Tibial nerve (tissue), 4 donors: Measurements from ENCODE around the gene PAPOLG. TPM values are rescaled to one million over a fixed set of nuclear protein-coding genes. Genes with fewer than 3 reads are reported as not detected.

Experiments
- DNase-seq, 2 donors: peaks; one replicate each; pipeline ENCODE4 v3.0.0-alpha.2; 2019; ENCODE audit warnings: low spot score in 2 of 2
- H3K27ac ChIP-seq, 4 donors: fragments of 200-600 bp; sonication (generic) in 3 of 4; one replicate each; pipeline ENCODE4 v1.5.1; 2017 to 2019; ENCODE audit warnings: mild to moderate bottlenecking in 1 of 4
- H3K27me3 ChIP-seq, 2 donors: fragments of 200-600 bp; sonication (generic) in 1 of 2; one replicate each; pipeline versions ENCODE4 v1.5.1 to v1.6.0; 2017 to 2019
- H3K36me3 ChIP-seq, 3 donors: fragments of 200-600 bp; sonication (generic); one replicate each; pipeline ENCODE4 v1.5.1; 2018 to 2019
- H3K4me1 ChIP-seq, 4 donors: fragments of 200-600 bp; sonication (generic) in 3 of 4; one replicate each; pipeline ENCODE4 v1.5.1; 2017 to 2019
- H3K4me3 ChIP-seq, 4 donors: fragments of 200-600 bp; sonication (generic) in 3 of 4; one replicate each; pipeline ENCODE4 v1.5.1; 2017 to 2019; ENCODE audit warnings: mild to moderate bottlenecking in 1 of 4, moderate library complexity in 1 of 4
- H3K9me3 ChIP-seq, 4 donors: fragments of 200-600 bp; sonication (generic) in 3 of 4; one replicate each; pipeline ENCODE4 v1.5.1; 2017 to 2019
- CTCF ChIP-seq, 5 experiments: fragments of 200-600 bp in 3 of 5; fragments of 450-650 bp in 2 of 5; sonication (generic) in 3 of 5; IDR thresholded peaks; one replicate each; pipeline ENCODE4 v1.5.1; 2016 to 2019; ENCODE audit warnings: antibody characterized with exemption in 5 of 5, mild to moderate bottlenecking in 3 of 5, moderate library complexity in 2 of 5
- EP300 ChIP-seq, 2 donors: sonication (generic); formaldehyde crosslinking; IDR thresholded peaks; one replicate each; pipeline ENCODE4 v1.6.1; 2017; ENCODE audit warnings: antibody characterized with exemption in 2 of 2, mild to moderate bottlenecking in 1 of 2
- POLR2A ChIP-seq, 2 donors: fragments of 450-650 bp; IDR thresholded peaks; one replicate each; pipeline ENCODE4 v1.6.1; 2017; ENCODE audit warnings: antibody characterized with exemption in 2 of 2, mild to moderate bottlenecking in 2 of 2, moderate library complexity in 2 of 2
- WGBS, 2 donors: methylation state at CpG; one replicate each; pipeline ENCODE4 v1.1.5; 2018; 5-methylcytosine and 5-hydroxymethylcytosine counted together
- total RNA-seq, 4 donors: library from RNA; depleted of rRNA; stranded (reverse); fragments of >200 nt; gene quantifications; one replicate each; pipeline ENCODE4 v1.1.0, GENCODE V29; 2016

Gene PAPOLG
- 10 to 100 TPM; 12.9 to 18.4 (median 14.8) TPM for total RNA-seq

- peak within 1 kb of the TSS; percentile 73 to 95 (median 82) for H3K4me3 ChIP-seq
- peaks cover 0 to 33% (median 1%) of the 10 kb centered on the region in 4 donors for H3K4me1 ChIP-seq
- 0 to 1% methylated on average over 53 to 56 of the region's 58 CpGs for WGBS, 2 donors
- DNase-seq, result peak; percentile 96 to 98
- H3K36me3 ChIP-seq, result peaks cover 0 to 15% (median 0%) of the 10 kb centered on the region in 3 donors
- no peaks in the 10 kb centered on the region for H3K27me3 ChIP-seq
- H3K27ac ChIP-seq, result peak within 1 kb of the TSS; percentile 66 to 95 (median 90)
- TF ChIP-seq EP300 (IDR thresholded peaks at IDR 0.05) (peak; percentile 41 to 95), POLR2A (IDR thresholded peaks at IDR 0.05) (peak; percentile 61 to 75), CTCF (IDR thresholded peaks at IDR 0.05) (no peak)
- no peaks in the 10 kb centered on the region for H3K9me3 ChIP-seq
Measured at GRCh38 chr2:60756097-60757087, at the start of gene PAPOLG. PAPOLG (plus strand) TSS chr2:60756268; CDS start chr2:60756479, 211 bp downstream.

- 47 to 48% methylated on average over 11 of the region's 11 CpGs for WGBS, 2 donors
- TF ChIP-seq POLR2A (IDR thresholded peaks at IDR 0.05) (no peak), CTCF (IDR thresholded peaks at IDR 0.05) (peak; percentile 64 to 70 (median 68))
- Histone ChIP-seq H3K27me3 (no peaks in the 10 kb centered on the region), H3K9me3 (no peaks in the 10 kb centered on the region), H3K36me3 (no peaks in the 10 kb centered on the region), H3K4me1 (peaks cover 0 to 4% (median 0%) of the 10 kb centered on the region in 4 donors), H3K4me3 (no peak overlapping the region), H3K27ac (no peak overlapping the region)
- DNase-seq, result no peak
Measured at GRCh38 chr2:60707750-60708371, 48.2 kb upstream of the PAPOLG start.

GRCh38 chr2:60708630-60709320 is 47.3 kb upstream of the PAPOLG start:
- Histone ChIP-seq H3K4me3 (no peak overlapping the region), H3K27me3 (no peaks in the 10 kb centered on the region), H3K36me3 (no peaks in the 10 kb centered on the region), H3K4me1 (peaks cover 0 to 4% (median 0%) of the 10 kb centered on the region in 4 donors), H3K9me3 (no peaks in the 10 kb centered on the region), H3K27ac (no peak overlapping the region)
- TF ChIP-seq CTCF (IDR thresholded peaks at IDR 0.05), result no peak
- TF ChIP-seq EP300 (IDR thresholded peaks at IDR 0.05), result no peak
- TF ChIP-seq POLR2A (IDR thresholded peaks at IDR 0.05), result no peak
- no peak for DNase-seq
- WGBS, 2 donors, result 78 to 92% methylated on average over 7 of the region's 7 CpGs

- Histone ChIP-seq H3K4me1 (peaks cover 0 to 4% (median 0%) of the 10 kb centered on the region in 4 donors), H3K27ac (peak overlapping the region in 2 of 4 donors; percentile 53 to 60), H3K4me3 (no peak overlapping the region), H3K27me3 (no peaks in the 10 kb centered on the region), H3K9me3 (no peaks in the 10 kb centered on the region), H3K36me3 (no peaks in the 10 kb centered on the region)
- DNase-seq, result peak in 1 of 2 donors; percentile 36
- WGBS, 2 donors, result 68 to 71% methylated on average over 4 of the region's 4 CpGs
- TF ChIP-seq POLR2A (IDR thresholded peaks at IDR 0.05) (peak in 1 of 2 donors; percentile 11), CTCF (IDR thresholded peaks at IDR 0.05) (no peak), EP300 (IDR thresholded peaks at IDR 0.05) (peak; percentile 39 to 71)
Measured at GRCh38 chr2:60710707-60711106, 45.4 kb upstream of the PAPOLG start.
